HG02938 (cell line): ENCODE results near the gene PLPP1.
A peak's percentile ranks its signal among the peaks of the same experiment; 100 is the strongest.

ENCODE experiments used
- ATAC-seq: cut with Tn5 transposase; IDR thresholded peaks from one replicate; pipeline ENCODE4 v1.9.1; 2021; ENCODE audit warnings: mild to moderate bottlenecking, moderate library complexity; ENCODE audit not compliant: unreplicated experiment

The PLPP1 gene

DNA sequence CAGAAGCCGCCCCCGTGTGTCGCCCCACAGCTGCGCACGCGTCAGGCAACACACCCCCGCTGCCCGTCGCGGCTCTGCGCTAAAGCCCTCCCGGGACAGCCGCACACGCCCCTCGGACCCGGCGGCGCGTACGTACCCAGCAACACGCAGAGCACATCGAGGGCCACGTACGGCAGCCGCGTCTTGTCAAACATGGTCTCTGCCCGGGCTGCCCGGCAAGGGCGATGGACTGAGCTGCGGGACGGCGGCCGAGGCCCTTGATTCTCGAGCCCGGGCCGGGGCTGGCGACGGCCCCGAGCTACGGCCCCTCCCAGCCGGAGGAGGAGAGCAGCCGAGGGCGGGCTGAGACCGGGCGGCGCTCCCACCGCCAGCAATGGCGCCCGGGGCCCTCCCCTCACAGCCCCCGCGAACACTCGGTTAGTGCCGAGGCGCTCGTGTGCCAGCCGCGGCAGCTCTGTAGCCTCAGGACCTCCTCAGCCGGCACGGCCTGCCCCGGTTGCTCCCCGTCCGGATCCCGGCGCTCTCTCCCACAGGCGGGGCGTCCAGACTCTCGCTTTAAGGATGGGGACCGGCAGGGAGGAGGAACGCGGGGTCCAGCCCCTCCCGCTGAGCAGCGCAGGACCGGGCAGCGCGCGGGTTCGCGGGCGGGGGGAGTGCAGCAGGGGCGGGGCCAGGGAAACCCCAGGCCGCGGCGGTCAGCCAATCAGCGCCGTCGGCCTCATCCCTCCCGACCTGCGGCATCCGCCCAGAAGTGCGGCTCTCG, at the start of gene PLPP1:
Gene PLPP1 (minus strand): TSS at position 529 of the 763 bp plus-strand sequence. CDS start 335 bp downstream, at position 194.
- ATAC-seq = peak; percentile 64

DNA sequence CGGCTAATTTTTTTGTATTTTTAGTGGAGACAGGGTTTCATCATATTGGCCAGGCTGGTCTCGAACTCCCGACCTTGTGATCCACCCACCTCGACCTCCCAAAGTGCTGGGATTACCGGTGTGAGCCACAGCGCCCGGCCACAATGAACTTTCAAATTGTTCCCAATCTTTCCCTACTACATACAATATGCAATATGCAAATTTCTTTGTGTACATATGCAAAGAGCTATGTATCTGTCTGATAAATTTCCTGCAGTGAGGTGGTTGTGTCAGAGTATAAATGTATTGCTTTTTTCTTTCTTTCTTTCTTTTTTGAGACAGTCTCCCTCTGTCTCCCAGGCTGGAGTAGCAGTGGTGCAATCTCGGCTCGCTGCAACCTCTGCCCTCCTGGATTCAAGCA, 48.8 kb upstream of the PLPP1 start:
- no peak for ATAC-seq

DNA sequence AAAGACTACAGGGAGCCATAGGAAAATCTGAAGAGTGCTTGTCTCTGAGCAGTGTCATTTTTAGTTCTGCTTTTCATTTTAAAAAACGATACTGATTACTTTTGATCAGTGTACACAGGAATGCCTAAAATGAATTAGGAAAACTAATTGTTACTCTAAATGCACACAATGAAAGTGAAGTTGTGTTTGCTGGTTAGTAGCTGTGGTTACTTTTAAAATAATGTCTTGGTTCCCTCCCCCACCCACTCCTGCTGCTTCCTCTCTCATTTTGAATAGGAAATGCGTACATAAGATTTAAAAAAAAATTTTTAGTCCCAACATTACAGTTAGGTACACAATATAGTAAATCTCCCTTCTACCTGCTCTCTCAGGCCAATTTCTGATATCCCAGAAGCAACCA, 47.5 kb upstream of the PLPP1 start:
- no peak for ATAC-seq

DNA sequence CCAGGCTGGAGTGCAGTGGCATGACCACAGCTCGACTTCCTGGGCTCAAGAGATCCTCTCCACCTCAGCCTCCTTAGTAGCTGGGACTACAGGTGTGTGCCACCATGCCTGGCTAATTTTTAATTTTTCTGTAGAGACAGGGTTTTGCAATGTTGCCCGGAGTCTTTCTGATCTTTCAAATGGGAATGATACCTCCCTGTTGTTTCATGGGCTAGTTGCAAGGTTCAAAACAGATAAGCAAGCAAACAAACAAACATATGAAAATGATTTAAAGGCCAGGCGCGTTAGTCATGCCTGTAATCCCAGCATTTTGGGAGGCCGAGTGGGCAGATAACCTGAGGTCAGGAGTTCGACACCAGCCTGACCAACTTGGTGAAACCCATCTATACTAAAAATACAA, 45.3 kb upstream of the PLPP1 start:
- ATAC-seq = no peak

DNA sequence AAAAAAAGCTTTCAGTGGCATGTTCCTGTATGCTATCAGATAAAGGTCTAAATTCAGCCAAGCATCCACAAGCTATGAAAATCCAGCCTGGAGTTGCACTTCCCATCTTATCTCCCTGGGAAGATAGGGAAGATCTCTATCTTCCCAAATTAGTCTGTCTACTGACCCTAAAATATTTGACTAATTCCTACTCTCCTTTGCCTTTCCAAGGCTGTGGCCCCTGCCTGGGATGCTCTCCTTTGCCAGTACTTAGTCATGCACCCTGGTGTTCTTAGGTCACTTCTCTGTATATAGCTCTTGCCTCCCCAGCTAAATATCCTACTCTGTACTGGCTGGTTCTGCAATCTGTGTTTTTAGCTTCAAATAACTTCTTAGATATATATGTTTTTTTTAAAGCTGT, 44.0 kb upstream of the PLPP1 start:
- no peak for ATAC-seq

DNA sequence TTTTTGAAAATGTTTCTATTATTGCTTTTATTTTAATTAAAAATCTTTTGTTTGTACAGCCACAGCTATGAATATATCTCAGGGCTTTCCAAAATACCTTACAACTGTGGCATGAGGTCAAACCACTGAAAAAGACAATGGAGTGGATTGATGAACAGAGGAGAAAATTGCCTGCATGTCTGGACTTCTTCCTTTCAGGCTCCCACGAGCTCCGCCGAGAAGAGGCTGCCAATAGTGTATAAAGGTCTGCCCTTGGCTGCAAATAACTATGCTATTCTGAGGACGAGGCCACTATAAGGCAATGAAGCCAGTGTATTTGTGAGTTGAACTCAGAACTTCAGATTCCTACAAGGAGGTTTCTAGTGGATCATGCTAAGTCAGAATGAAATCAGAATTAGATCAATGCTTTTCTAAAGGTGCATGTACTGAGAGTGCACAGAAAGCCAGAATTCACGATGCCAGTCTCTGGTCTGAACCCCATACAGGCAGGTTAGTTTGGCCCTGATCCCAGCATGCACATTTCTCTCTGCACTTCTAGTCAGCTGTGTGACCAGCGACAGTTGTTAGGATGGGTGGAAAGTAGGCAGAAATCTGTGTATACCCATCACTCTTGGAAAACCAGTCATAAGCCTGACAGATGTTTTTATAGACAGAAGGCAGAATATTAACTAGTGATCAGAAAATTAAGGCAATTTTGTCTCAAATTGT, 42.7 kb upstream of the PLPP1 start:
- ATAC-seq = no peak

DNA sequence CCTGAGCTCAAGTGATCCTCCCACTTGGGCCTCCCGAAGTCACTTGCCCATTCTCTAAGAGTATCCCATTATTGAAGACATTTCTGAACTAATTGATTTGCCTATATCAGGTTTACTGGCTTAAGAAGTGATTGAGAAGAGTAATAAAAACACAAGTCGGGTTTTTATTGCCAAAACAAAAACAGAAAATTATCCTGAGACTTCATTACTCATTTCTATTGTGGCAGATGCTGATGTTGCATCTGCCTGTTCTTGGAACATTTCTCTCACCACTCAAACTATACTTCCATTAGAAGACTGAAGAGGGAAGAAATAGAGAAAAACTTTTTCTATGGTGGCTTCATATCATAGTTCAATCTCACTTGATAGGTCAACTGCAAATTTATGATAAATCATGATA, 41.9 kb upstream of the PLPP1 start:
- no peak for ATAC-seq

DNA sequence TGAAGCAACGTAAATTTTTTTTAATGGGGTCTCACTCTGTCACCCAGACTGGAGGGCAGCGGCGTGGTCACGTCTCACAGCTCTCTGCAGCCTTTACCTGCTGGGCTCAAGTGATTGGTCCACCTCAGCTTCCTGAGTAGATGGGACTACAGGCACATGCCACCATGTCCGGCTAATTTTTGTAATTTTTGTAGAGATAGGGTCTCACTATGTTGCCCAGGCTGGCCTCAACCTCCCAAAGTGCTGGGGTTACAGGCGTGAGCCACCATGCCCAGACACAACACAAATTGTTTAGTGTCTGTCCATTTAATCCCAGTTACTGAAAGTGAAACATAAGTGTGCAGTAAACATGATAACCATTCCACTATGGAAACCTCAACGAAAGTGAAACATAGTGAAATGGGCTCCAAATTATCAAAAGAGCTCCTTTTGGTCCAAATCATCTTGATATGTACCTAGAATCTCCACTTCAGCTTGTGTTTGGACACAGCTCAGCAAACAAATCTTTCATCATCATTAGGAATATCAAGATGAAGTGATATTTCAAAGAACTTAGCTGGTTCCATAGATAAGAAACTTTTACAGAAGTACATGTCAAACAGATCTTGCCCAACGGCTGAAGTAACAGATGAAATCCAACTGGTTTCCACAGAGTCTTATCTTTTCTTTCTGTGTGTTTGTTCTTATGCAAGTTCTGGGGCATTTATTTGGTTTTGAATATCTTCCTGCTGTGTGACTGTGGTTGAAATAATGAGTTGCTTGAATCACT, 41.2 kb upstream of the PLPP1 start:
- no peak for ATAC-seq

DNA sequence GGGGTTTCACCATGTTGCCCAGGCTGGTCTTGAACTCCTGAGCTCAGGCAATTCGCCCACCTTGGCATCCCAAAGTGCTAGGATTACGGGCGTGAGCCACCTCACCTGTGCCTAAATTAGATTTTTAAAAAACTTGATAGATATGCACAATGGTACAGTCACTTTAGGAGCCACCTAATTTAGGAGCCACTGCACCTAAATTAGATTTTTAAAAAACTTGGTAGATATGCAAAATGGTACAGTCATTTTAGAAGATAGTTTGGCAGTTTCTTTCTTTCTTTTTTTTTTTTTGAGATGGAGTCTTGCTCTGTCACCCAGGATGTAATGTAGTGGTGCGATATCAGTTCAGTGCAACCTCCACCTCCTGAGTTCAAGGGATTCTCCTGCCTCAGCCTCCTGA, 37.8 kb upstream of the PLPP1 start:
- no peak for ATAC-seq

DNA sequence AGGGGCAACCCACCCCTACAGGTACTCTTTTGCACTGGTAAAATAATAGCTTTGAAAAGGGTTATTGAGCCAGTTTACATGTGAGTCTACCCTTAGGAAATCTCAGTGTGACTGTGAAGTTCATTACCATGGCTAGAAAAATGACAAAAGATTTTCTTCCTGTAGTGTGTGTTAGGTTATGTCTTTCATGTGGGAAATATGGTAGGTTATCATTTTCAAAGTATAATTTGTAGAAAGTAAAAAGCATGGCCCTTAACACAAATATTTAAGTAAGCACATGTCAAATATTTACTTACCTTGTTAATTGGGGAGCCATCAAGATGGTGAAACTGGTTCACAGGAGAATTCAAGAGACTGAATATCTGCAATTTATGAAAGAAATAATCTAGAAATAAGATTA, 37.3 kb upstream of the PLPP1 start:
- ATAC-seq = no peak

DNA sequence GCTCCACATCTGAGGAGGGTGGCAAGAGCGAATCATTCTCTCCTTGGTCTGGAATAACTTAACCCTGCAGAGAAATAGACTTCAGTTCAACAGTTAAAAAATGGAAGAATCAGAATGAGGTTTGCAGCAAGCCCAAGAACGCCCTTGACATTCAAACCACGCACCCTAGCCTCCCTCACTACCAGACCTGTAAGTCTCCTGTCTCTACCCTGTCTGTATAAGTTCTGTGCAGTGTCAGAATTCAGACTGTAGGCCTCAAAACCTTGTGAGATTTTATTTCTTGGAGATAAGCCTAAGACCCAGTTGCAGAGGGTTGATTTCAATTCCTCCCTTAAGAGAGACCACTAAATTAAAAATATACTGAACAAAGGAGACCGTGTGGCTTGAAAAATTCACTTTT, 35.8 kb upstream of the PLPP1 start:
- ATAC-seq = no peak

DNA sequence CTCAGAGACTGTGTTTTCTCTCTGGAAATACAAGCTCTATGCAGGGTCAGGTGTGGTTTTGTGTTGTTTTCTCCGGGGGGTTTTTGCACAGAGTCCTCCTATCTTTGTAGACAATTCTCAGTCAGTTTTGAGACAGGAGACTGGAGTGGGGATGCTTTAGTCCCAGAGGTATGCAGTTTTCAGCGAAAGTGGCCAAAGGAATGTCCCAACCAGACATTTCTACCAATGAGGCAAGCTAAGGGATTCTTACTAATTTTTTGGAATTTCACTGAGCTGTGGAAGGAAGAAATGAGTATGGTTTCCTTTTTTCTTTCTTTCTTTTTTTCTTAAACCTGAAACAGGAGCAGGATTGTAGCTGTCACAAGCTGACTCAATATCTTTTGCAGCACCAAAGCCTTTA, 35.3 kb upstream of the PLPP1 start:
- no peak for ATAC-seq

DNA sequence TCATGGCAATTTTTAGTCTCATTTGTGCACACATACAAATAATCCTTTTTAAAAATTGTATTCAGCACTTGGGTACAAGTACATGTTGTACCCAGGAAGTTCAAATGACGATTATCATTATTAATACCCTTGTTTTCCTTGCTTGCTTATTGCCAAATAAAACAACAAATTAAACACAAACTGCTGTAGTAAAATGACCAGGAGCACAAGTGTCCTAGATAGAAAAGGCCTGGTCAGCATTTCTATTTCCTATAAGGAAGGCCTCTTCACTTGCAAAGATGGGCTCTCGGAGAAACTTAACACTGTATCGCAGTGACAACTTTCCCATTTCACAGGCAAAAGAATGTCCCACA, 34.7 kb upstream of the PLPP1 start:
- ATAC-seq = no peak

DNA sequence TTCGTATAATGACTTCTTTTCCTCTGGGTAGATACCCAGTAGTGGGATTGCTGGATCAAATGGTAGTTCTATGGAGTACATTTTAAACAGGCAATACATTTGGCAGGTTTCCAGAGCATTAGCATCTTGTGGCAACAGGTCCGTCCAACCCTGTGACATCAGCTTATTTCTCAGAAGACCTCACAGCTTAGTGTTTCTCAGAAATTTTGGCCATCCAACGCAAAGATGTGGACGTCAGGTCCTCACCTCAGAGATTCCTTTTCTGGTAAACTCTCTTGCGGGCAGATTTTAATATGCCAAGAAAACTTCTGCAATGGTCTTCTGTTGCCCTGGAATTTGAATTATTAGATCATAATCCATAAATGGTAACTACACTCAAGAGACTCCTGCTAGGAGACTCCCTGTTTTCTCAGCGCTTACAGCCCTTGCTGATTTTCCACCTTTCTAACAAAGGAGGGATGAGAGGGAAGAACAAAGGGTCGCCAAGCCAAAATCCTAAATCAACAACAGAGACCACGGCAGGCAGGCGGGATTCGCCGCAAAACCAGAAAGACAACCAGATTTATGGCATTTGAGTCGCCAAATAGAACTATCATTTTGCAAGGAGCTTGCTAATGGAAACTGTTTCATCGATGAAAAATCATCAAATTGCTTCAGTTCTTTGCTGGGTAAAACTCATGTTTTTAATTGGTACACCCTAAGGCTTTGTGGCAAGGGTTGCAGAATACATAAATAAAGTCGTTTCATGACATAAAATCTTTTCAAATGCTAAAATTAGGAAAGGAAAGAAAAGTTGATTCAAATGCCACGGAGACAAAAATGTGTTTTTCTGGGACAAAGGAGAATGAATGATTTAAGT, 34.1 kb upstream of the PLPP1 start:
- no peak for ATAC-seq

DNA sequence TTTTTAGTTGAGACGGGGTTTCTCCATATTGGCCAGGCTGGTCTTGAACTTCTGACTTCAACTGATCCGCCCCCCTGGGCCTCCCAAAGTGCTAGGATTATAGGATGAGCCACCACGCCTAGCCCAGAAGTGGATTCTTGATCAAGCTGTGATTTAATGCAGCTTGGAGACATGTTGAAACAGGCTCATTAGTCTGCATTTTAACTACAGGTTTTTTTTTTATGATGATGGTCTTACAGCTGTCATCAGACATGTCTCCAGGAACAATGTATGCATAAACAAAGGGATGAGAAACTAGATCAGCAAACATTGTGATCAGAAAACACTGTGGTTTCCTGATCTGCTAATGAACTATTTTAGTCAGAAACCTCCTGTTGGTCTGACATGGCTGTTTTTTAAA, 30.0 kb upstream of the PLPP1 start:
- ATAC-seq = peak; percentile 73

DNA sequence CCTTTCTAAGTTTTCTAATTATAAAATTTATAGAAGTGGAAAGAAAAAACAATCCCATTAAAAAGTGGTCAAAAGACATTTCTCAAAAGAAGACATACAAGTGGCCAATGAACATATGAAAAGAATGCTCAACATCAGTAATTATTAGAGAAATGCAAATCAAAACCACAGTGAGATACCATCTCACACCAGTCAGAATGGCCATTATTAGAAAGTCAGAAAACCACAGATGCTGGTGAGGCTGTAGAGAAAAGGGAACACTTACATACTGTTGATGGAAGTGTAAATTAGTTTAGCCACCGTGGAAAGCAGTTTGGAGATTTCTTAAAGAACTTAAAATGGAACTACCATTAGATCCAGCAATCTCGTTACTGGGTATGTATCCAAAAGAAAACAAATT, 23.7 kb upstream of the PLPP1 start:
- no peak for ATAC-seq

DNA sequence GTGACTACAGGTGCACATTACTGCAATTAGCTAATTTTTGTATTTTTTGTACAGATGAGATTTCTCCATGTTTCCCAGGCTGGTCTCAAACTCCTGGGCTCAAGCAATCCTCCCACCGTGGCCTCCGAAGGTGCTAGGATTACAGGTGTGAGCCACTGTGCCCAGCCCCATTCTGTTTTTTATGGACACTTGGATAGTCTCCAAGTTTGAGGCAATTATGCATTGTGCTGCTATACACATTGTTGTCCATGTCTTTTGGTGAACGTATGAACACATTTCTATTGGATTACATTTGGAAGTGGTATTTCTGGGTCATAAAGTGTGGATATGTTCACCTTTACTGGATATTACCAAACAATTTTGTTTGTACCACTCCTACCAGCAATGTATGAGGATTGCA, 22.4 kb upstream of the PLPP1 start:
- ATAC-seq = no peak

DNA sequence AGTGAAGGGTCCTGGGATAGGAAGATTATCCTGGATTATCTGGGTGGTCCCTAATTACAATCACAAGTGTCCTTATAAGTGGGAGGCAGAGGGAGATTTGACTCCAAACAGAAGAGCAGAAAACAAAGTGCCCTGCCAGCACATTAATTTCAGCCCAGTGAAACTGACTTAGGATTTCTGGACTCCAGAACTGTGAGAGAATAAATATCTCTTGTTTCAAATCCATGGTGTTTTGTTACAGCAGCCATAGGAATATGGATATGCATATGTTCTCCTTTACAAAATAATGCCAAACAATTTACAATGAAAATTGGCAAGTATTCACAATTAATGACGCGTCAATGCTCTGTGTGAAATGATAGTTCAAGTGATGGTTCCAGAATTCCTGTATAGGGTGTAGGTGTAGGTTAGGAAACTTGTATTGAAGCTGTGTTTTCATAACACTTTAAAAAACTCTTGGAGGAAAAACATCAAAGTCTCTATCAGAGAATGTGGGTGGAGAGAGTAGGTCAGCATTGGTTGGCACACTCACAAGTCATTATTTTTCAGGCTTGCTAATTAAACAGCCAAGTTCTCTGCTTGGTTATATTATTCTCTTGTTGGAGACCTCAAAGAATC, 19.9 kb upstream of the PLPP1 start:
- no peak for ATAC-seq

DNA sequence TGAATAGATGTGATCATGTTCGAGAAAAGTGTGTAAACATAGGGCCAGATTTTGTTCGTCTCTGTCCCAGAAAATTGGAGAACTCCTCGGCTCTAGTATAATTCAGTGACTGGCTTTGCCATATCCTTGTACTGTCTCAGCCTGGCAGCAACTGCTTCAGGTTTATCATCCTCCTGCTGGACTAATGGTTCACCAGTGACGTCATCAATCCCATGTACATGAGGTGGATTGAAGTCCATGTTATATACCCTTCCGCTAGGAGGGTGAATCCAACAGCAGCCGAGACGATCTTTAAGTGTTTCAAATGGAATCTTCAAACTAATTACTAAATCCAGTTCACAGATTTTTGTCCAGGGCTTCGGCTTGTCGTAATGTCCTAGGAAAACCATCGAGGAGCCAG, 17.1 kb upstream of the PLPP1 start:
- ATAC-seq = no peak

DNA sequence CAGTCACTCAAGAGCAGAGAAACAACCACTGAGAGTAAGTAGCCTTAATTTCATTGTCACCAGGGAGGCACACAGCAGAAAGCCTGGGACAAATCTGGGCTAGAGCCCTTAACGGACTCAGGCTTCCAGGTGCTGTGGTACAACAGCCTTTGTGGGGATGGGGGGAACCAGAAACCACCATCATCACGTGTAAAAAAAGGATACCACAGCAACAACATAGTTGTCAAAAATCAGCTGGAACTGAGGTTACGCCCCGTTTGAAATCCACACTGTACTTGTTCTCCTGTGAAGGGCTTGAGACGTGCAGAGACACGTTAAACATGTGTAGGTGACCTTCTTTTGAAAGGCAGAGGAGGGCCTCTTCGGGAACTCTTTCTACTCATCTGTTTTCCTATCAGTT, 16.6 kb upstream of the PLPP1 start:
- no peak for ATAC-seq

DNA sequence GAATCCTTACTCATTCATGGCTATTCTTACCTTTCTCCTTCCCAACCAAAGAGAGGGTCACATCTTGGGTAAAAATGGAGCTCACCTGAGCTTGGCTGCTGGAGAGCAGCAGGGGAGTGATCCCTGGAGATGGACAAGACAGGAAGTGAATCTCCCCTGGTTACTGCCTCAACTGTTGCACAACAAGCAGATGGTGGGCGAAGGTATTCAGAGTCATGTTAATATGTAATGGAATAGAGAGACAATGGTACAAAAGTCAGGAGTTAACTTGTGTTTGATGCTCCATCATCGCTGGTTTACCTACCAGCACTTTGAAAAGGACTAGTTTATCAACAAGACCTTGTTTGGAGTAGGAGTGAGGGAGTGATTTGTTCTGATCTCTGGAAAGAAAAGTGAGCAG, 13.0 kb upstream of the PLPP1 start:
- no peak for ATAC-seq
